ENCODE data around the gene TAGAP.

GRCh38 chr6:159077123-159077522 lies 32.3 kb upstream of the TAGAP start:
- no peak for TF ChIP-seq YY1 (IDR thresholded peaks at IDR 0.05; ENCODE audit: borderline replicate concordance in 1 of 3, control insufficient read depth in 1 of 3, extremely low read depth in 1 of 3, insufficient read depth in 3 of 3, insufficient read length in 1 of 3, insufficient replicate concordance in 2 of 3, low read depth in 1 of 3, low read length in 2 of 3)
- TF ChIP-seq SP1 (CRISPR knock-in tag; IDR thresholded peaks at IDR 0.05), result no peak
- TF ChIP-seq ELK1 (CRISPR knock-in tag; IDR thresholded peaks at IDR 0.05), result no peak
- TF ChIP-seq CTCF (IDR thresholded peaks at IDR 0.05 in 2 of 3, conservative IDR thresholded peaks at IDR 0.05 in 1 of 3; ENCODE audit: insufficient read depth in 2 of 3, low read depth in 1 of 3, low read length in 3 of 3), result no peak
- TF ChIP-seq FOXP1 (CRISPR knock-in tag; IDR thresholded peaks at IDR 0.05), result no peak
- no peak for TF ChIP-seq POLR2A (conservative IDR thresholded peaks at IDR 0.05)
- TF ChIP-seq ETV5 (CRISPR knock-in tag; IDR thresholded peaks at IDR 0.05; ENCODE audit: low read depth), result no peak
- no peak for TF ChIP-seq RBFOX2 (IDR thresholded peaks at IDR 0.05; ENCODE audit: low read depth, low read length)
- TF ChIP-seq POU5F1 (IDR thresholded peaks at IDR 0.05; ENCODE audit: borderline replicate concordance, low read depth, low read length, partially characterized antibody), result no peak
- TF ChIP-seq, protein P1, sequence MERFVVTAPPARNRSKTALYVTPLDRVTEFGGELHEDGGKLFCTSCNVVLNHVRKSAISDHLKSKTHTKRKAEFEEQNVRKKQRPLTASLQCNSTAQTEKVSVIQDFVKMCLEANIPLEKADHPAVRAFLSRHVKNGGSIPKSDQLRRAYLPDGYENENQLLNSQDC (CRISPR knock-in tag; IDR thresholded peaks at IDR 0.05), result no peak
- TF ChIP-seq, protein P2, sequence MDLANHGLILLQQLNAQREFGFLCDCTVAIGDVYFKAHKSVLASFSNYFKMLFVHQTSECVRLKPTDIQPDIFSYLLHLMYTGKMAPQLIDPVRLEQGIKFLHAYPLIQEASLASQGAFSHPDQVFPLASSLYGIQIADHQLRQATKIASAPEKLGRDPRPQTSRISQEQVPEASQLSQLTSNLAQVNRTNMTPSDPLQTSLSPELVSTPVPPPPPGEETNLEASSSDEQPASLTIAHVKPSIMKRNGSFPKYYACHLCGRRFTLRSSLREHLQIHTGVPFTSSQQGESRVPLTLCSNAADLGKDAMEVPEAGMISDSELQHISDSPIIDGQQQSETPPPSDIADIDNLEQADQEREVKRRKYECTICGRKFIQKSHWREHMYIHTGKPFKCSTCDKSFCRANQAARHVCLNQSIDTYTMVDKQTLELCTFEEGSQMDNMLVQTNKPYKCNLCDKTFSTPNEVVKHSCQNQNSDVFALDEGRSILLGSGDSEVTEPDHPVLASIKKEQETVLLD (IDR thresholded peaks at IDR 0.05), result no peak
